PC-9 (cell line): Measurements from ENCODE around the gene KLK13. TPM values are rescaled to one million over a fixed set of nuclear protein-coding genes. Genes with fewer than 3 reads are reported as not detected.

Experiments
- BruUV-seq: library from RNA; stranded (reverse); fragments of 400-500 nt; replicated peaks from 2 replicates; lab custom pipeline; 2021; lab: Mats Ljungman, UMichigan
- CTCF ChIA-PET: fragments of 300-600 bp; sonication (Branson Sonifier 250); formaldehyde crosslinking; loops from one replicate; lab custom pipeline; 2022; ENCODE audit warnings: antibody characterized with exemption; lab: Charles Lee
- POLR2A ChIA-PET: fragments of 300-600 bp; sonication (Branson Sonifier 250); formaldehyde crosslinking; loops from one replicate; lab custom pipeline; 2022; ENCODE audit warnings: antibody characterized with exemption; ENCODE audit not compliant: unreplicated experiment; lab: Charles Lee
- DNase-seq, 2 experiments: peaks; one replicate each; pipeline versions ENCODE4 v3.0.0 to v3.0.0-alpha.2; 2015 to 2022; ENCODE audit warnings: mixed read lengths in 1 of 2
- H2AFZ ChIP-seq: fragments of 200-600 bp; sonication (generic); 2 replicates; pipeline ENCODE4 v1.8.1; 2017; ENCODE audit warnings: antibody characterized with exemption
- H3F3A ChIP-seq: fragments of 200-600 bp; sonication (generic); 2 replicates; pipeline ENCODE4 v1.8.1; 2017; ENCODE audit warnings: antibody characterized with exemption, mild to moderate bottlenecking, low read depth; ENCODE audit not compliant: insufficient read depth
- H3K27ac ChIP-seq: fragments of 200-600 bp; sonication (generic); 2 replicates; pipeline ENCODE4 v1.6.1; 2016; ENCODE audit warnings: mixed run types
- H3K27me3 ChIP-seq: fragments of 200-600 bp; sonication (generic); 2 replicates; pipeline ENCODE4 v1.6.1; 2016; ENCODE audit warnings: low read depth, mixed run types; ENCODE audit not compliant: insufficient read depth
- H3K36me3 ChIP-seq: fragments of 200-600 bp; sonication (generic); 2 replicates; pipeline ENCODE4 v1.6.1; 2016; ENCODE audit warnings: low read depth, mixed run types
- H3K4me1 ChIP-seq: fragments of 200-600 bp; sonication (generic); replicated peaks from 2 replicates; pipeline ENCODE4 v1.6.1; 2016; ENCODE audit warnings: mixed run types; ENCODE audit not compliant: insufficient read depth
- H3K4me2 ChIP-seq: fragments of 200-600 bp; sonication (generic); 2 replicates; pipeline ENCODE4 v1.6.1; 2017; ENCODE audit warnings: mixed run types
- H3K4me3 ChIP-seq: fragments of 200-600 bp; sonication (generic); 2 replicates; pipeline ENCODE4 v1.6.1; 2016; ENCODE audit warnings: mixed run types
- H3K79me2 ChIP-seq: fragments of 200-600 bp; sonication (generic); 2 replicates; pipeline ENCODE4 v1.6.1; 2017; ENCODE audit warnings: low read depth, mixed run types
- H3K9me2 ChIP-seq: fragments of 200-600 bp; sonication (generic); 2 replicates; pipeline ENCODE4 v1.8.1; 2017; ENCODE audit warnings: mild to moderate bottlenecking; ENCODE audit not compliant: insufficient read depth
- H3K9me3 ChIP-seq: fragments of 200-600 bp; sonication (generic); 2 replicates; pipeline ENCODE4 v1.8.1; 2016; ENCODE audit warnings: low read depth; ENCODE audit not compliant: insufficient read depth
- H4K20me1 ChIP-seq: fragments of 200-600 bp; sonication (generic); 2 replicates; pipeline ENCODE4 v1.8.1; 2017; ENCODE audit not compliant: insufficient read depth
- CTCF ChIP-seq: fragments of 200-600 bp; sonication (generic); conservative IDR thresholded peaks from 2 replicates; pipeline ENCODE4 v1.6.1; 2017; ENCODE audit warnings: mixed run types, antibody characterized with exemption, mild to moderate bottlenecking, moderate library complexity
- EZH2 ChIP-seq: fragments of 200-600 bp; sonication (generic); IDR thresholded peaks from 2 replicates; pipeline ENCODE4 v1.8.0; 2017; ENCODE audit warnings: antibody characterized with exemption, low read depth
- intact Hi-C: fragments of 100-400 bp; cut with micrococcal nuclease; formaldehyde crosslinking; loops from one replicate; pipeline ENCODE4 v1.10.0; 2022; ENCODE audit not compliant: unreplicated experiment
- total RNA-seq: library from RNA; stranded (reverse); gene quantifications from 2 replicates; pipeline ENCODE4 v1.2.3, GENCODE V29; 2021

Gene KLK13
- total RNA-seq, 1 experiment from 2014 or later: not detected

DNA sequence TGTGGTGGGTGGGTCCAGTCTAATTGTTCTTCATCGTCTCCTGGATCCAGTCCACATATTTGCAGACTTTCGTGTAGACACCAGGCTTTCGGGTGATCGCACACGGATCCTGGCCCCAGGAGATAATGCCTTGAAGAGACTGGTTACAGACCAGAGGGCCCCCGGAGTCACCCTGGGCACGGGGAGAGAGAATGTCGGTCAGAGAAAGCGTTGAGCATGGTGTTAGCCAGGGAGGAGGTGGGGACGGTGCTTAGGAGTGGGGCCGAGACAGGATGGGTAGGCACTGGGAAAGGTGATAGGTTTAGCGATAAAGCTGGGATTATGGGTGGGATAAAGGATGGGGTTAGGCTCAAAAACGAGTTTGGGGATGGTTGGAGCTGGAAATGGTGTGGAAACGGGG, 42.4 kb downstream of the KLK13 start:
- no peak overlapping the region for H3K4me3 ChIP-seq
- H3K27me3 ChIP-seq: peaks cover 13% of the 10 kb centered on the region; the same call in 1 of the 2 replicates
- intact Hi-C loops: no loop called here
- peaks cover 19% of the 10 kb centered on the region for H3K4me1 ChIP-seq
- ChIA-PET POLR2A (no interaction called here), CTCF (no interaction called here)
- H3K9me2 ChIP-seq: no peaks in the 10 kb centered on the region
- no peak overlapping the region for H3K27ac ChIP-seq
- H3K4me2 ChIP-seq: no peak overlapping the region
- TF ChIP-seq CTCF (no peak), EZH2 (no peak)
- no peaks in the 10 kb centered on the region for H4K20me1 ChIP-seq
- no peak overlapping the region for H2AFZ ChIP-seq
- no peaks in the 10 kb centered on the region for H3K36me3 ChIP-seq
- BruUV-seq: no TSS peak
- no peak for DNase-seq
- no peaks in the 10 kb centered on the region for H3K79me2 ChIP-seq
- peaks cover 33% of the 10 kb centered on the region for H3F3A ChIP-seq
- H3K9me3 ChIP-seq: no peaks in the 10 kb centered on the region

DNA sequence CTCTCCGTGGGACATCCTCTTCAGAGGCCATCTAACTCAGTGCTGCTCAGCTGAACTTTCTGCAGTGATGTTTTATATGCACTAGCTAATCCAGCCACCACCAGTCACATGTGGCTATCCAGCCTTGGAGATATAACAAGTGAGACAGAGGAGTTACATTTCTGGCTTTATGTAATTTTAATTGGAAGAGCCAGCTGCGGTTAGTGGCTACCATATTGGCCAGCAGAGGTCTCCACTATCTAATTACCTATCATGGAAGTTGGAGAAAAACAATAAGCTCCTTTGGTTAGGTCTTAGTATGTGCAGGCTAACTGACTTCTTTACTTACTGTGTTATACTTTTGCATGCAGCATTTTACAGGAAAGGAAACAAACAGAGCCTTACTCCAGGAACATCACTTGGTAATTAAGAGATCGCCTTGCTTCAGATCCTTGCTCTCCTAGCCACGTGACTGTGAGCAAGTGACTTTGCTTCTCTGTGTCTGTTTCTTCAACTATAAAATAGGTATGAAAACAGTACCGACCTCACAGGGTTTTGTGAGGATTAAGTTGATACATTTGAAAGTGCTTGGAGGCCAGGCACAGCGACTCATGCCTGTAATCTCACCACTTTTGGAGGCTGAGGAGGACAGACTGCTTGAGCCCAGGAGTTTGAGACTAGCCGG, 43.8 kb downstream of the KLK13 start:
- POLR2A ChIA-PET: interaction anchor here (0.6 to 0.7 kb wide), 7 partner anchors 18 to 505 kb away, joined by 3 to 23 read pairs (median 4); no protein-coding TSS in a partner anchor
- H3K4me2 ChIP-seq: no peak overlapping the region
- no peaks in the 10 kb centered on the region for H3K36me3 ChIP-seq
- H3F3A ChIP-seq: peaks cover 38% of the 10 kb centered on the region
- peak; percentile 85 for TF ChIP-seq CTCF
- TF ChIP-seq EZH2: no peak
- no peaks in the 10 kb centered on the region for H3K79me2 ChIP-seq
- H3K27ac ChIP-seq: no peak overlapping the region
- no peaks in the 10 kb centered on the region for H3K9me3 ChIP-seq
- peak; percentile 40 to 70 for DNase-seq
- no TSS peak for BruUV-seq
- H3K9me2 ChIP-seq: no peaks in the 10 kb centered on the region
- intact Hi-C loops: loop anchor here (1.0 kb wide), 1 partner anchor 73 kb away; no protein-coding TSS in a partner anchor
- no peaks in the 10 kb centered on the region for H4K20me1 ChIP-seq
- no peak overlapping the region for H3K4me3 ChIP-seq
- peaks cover 13% of the 10 kb centered on the region; the same call in 1 of the 2 replicates for H3K27me3 ChIP-seq
- no peak overlapping the region for H2AFZ ChIP-seq
- CTCF ChIA-PET: interaction anchor here (0.5 to 1.0 kb wide), 7 partner anchors 19 to 563 kb away, joined by 3 to 14 read pairs (median 6); no protein-coding TSS in a partner anchor
- H3K4me1 ChIP-seq: peaks cover 19% of the 10 kb centered on the region

DNA sequence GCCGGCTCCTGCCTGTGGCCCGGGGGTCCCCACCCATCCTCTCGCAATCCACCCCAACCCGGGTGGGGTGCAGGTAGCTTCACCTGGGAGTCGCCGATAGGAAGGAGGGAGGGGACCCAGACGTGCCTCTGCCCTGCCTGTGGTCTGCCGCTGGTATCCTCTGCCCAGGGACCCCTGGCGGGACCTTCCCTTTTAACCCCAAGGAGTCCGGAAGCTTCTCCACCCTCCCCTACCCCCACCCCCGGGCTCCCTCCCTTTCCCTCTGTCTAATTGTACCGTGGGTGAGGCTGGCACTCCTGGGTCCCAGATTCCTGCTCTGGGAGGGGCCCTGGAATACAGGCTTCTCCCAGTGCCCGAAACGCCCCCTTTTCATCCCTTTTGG, 45.4 kb downstream of the KLK13 start, which contains the start of gene KLK10:
Gene KLK10 (minus strand): TSS at position 166 of the 382 bp plus-strand sequence. CDS start 579 bp downstream, outside the sequence.
- no peaks in the 10 kb centered on the region for H4K20me1 ChIP-seq
- peak within 1 kb of the TSS; percentile 95 for H3K4me2 ChIP-seq
- no peak for DNase-seq
- no peaks in the 10 kb centered on the region for H3K9me3 ChIP-seq
- no TSS peak for BruUV-seq
- peak within 1 kb of the TSS; percentile 79 for H3K4me3 ChIP-seq
- H2AFZ ChIP-seq: peak within 1 kb of the TSS; percentile 90
- H3K9me2 ChIP-seq: no peaks in the 10 kb centered on the region
- ChIA-PET POLR2A (interaction anchor here (0.6 to 1.9 kb wide), 6 partner anchors 17 to 71 kb away, joined by 4 to 23 read pairs (median 7); partner anchors contain the start of gene KLK8), CTCF (interaction anchor here (0.6 kb wide), 1 partner anchor 99 kb away, joined by 6 read pairs; no protein-coding TSS in a partner anchor)
- TF ChIP-seq CTCF (no peak), EZH2 (no peak)
- intact Hi-C loops: loop anchor here (5.0 to 10.0 kb wide), 3 partner anchors 148 to 315 kb away; no protein-coding TSS in a partner anchor
- H3K4me1 ChIP-seq: peaks cover 19% of the 10 kb centered on the region
- no peaks in the 10 kb centered on the region for H3K79me2 ChIP-seq
- H3K27ac ChIP-seq: peak within 1 kb of the TSS; percentile 81
- H3K27me3 ChIP-seq: no peaks in the 10 kb centered on the region
- H3K36me3 ChIP-seq: no peaks in the 10 kb centered on the region
- H3F3A ChIP-seq: peaks cover 38% of the 10 kb centered on the region
